GM18508 (cell line): ENCODE data around the gene C4A.
A peak's percentile ranks its signal among the peaks of the same experiment; 100 is the strongest.
"Not testable (repeated sequence)": the region's sequence is repeated elsewhere in the genome, so short reads cannot be mapped to it uniquely, and the experiment has no call there.

Experiments
- ATAC-seq: cut with Tn5 transposase; IDR thresholded peaks from one replicate; pipeline ENCODE4 v1.9.1; 2021; ENCODE audit warnings: moderate number of reproducible peaks; ENCODE audit not compliant: insufficient read depth, unreplicated experiment

C4A gene

DNA sequence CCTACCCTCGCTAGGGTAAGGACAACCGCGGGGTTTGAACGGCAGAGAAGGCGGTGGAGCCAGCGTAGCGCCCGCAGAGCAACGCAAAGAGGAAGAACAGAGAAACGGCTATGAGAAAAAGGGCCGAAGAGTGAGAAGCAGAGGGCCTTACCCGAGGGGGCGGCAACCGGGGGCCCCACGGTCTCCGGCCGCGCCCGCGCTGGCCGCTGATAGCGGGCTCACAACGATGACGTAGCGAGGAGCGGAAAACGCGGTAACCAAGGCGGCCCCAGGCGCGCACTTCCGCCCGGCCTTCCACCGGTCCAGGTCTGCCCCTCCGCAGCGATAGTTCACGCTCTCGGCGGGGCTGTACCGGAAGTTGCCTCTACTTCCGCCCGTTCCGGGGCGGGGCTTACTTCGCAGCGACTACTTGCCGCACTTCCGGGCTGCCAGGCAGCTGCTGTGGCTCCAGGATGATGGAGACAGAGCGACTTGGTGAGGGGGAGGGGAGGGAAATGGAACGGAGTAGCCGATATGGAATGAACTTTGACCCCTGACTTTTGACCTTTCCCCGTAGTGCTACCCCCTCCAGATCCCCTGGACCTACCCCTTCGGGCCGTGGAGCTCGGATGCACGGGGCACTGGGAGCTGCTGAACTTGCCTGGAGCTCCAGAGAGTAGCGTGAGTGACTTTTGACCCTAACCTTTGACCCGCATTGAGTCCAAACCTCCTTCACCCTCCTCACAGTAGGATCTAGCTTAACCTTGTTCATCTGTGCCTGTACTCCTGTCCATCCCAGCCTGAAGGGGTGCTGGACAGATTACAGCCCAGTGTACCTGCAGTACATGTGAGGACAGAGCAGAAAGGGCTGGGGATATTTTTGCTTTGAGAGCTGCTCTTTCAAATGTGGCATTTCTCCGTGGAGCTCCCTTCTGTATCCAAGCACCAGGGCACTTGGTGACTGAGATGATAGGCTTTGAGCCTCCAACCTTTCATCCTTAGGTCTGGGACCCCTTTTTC, 22.8 kb upstream of the C4A start, which contains the start of the genes NELFE and SKIC2:
Gene NELFE, minus strand, starts transcription at position 231 of the 999 bp plus-strand sequence. CDS start 525 bp downstream, outside the sequence.
Gene SKIC2, plus strand, starts transcription at position 435 of the 999 bp plus-strand sequence. Its CDS starts 18 bp downstream, at position 453.
- ATAC-seq: peak; percentile 83

DNA sequence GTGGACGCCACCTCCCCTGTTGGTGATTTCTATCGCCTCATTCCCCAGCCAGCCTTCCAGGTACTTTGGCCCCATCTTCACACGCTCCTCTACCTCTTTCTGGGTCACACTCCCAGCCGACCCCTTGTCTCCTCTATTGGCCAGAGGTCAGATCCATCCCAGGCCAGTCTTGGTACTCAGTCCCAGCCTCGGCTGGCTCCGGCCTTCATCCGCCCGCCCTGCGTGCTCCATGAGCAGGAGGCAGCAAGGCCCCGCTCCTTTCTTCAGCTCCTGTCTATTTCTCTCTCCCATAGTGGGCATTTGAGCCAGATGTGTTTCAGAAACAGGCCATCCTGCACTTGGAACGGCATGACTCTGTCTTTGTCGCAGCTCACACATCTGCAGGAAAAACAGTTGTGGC, 20.2 kb upstream of the C4A start:
- ATAC-seq: no peak

DNA sequence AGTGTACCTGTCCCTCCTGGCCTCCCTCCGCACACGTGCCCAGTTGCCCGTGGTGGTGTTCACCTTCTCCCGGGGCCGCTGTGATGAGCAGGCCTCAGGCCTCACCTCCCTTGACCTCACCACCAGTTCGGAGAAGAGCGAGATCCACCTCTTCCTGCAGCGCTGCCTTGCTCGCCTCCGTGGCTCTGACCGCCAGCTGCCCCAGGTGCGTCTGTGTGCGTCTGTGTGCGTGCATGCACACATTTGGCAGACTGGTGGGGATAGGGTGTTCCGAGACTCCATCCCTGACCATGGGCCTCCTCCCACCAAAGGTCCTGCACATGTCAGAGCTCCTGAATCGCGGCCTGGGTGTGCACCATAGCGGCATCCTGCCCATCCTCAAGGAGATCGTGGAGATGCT, 17.9 kb upstream of the C4A start:
- ATAC-seq: no peak

DNA sequence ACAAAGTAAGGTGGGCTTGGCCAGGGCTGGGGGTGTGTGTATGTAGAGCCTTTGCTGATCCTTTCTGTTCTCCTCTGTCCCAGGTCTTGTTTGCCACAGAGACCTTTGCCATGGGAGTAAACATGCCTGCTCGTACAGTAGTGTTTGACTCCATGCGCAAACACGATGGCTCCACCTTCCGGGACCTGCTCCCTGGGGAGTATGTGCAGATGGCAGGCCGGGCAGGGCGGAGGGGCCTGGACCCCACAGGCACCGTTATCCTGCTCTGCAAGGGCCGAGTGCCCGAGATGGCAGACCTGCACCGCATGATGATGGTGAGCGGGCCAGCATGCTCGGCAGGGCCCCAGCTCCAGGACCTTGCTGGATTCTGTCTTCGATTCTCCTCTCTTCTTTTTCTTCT, 16.2 kb upstream of the C4A start:
- ATAC-seq: no peak

DNA sequence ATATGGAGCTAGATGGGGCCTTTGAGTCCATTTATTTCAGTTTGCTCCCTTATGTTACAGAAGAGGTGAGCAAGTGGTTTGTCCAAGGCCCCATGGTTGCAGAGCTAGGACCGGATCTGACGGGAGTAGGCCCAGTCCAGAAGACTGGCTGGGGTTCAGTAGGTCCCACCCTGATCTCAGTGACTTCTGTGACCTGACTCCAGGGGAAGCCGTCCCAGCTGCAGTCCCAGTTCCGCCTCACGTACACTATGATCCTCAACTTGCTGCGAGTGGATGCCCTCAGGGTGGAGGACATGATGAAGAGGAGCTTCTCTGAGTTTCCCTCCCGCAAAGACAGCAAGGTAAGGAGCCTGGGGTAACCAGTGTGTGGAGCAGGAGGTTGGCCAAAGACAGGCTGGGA, 15.4 kb upstream of the C4A start:
- no peak for ATAC-seq

DNA sequence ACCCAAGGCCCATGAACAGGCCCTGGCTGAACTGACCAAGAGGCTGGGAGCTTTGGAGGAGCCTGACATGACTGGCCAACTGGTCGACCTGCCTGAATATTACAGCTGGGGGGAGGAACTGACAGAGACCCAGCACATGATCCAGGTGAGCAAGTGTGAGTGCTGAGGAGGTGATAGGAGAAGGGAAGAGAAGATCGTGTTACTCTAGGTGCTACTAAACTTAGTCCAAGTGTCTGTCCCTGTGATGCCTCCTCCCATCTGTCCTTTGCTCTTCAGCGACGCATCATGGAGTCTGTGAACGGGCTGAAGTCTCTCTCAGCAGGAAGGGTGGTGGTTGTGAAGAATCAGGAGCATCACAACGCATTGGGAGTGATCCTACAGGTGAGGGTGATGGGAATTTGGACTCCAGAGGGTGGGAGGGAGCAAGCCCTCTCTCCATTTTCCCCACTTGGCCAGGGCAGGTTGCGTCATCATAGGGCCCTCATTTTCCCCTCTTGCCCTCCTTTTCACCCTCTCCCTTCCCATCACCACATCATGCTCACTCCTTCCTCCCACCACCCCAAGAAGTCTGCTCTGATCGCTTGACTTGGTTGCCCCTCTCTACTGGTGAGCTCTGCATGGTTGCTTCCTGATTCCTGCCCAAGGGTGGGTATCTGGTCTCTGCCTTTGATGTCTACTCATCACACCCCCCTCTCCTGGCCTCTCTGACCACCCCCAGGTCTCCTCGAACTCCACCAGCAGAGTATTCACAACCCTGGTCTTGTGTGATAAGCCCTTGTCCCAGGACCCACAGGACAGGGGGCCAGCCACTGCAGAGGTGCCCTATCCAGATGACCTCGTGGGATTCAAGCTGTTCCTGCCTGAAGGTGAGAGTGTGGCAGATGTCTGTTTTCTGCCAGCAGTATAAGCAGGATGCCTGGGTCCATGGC, 14.6 kb upstream of the C4A start:
- no peak for ATAC-seq

DNA sequence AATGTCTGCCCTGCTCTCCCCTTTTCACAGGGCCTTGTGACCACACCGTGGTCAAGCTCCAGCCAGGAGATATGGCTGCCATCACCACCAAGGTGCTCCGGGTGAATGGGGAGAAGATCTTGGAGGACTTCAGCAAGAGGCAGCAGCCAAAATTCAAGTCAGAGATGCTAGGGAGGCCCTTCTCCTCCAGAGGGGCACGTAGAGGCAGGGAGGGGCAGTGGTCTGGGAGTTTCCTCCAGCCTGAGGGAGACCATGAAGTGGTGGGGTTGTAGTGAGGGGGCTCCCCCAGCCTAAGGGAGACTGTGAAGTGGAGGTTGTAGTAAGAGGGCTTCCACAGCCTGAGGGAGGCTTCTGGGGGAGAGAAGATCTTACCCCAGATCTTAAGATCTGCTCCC, 13.9 kb upstream of the C4A start:
- ATAC-seq: no peak

DNA sequence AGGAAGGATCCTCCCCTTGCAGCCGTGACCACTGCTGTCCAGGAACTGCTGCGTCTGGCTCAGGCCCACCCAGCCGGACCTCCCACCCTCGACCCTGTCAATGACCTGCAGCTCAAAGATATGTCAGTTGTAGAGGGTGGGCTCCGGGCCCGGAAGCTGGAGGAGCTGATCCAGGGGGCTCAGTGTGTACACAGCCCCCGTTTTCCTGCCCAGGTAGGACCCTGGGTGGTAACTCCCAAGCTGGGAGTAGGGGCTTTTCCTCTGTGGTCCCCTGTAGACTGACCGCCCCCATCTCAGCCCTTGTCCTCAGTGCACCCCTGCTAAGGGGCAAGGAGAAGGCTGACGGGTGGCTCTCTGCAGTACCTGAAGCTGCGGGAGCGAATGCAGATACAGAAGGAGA, 13.5 kb upstream of the C4A start:
- ATAC-seq: no peak

DNA sequence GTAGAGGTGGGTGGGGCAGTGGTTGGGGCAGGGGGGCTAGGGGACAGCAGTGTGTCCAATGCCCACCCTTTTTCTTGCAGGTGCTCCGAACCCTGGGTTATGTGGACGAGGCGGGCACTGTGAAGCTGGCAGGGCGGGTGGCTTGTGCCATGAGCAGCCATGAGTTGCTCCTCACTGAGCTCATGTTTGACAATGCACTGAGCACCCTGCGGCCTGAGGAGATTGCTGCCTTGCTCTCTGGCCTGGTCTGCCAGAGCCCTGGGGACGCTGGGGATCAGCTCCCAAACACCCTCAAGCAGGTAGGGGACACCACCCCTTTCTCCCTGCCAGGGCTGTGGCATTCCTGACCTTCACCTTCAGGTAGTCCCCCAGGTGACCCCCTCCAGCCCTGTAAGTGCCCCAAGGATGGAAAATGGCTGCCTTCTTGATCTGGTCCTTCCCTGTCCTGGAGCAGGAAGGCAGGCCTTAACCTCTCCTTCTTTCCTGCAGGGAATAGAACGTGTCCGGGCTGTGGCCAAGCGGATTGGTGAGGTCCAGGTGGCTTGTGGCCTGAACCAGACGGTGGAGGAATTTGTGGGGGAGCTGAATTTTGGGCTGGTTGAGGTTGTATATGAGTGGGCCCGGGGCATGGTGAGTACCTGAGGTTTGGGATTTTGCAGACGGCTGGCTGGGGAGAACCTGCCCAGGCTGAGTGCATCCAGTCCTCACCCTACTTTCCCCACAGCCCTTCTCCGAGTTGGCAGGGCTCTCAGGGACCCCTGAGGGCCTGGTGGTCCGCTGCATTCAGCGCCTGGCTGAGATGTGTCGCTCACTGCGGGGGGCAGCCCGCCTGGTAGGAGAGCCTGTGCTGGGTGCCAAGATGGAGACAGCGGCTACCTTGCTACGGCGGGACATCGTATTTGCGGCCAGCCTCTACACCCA, 12.8 kb upstream of the C4A start:
- ATAC-seq: no peak

DNA sequence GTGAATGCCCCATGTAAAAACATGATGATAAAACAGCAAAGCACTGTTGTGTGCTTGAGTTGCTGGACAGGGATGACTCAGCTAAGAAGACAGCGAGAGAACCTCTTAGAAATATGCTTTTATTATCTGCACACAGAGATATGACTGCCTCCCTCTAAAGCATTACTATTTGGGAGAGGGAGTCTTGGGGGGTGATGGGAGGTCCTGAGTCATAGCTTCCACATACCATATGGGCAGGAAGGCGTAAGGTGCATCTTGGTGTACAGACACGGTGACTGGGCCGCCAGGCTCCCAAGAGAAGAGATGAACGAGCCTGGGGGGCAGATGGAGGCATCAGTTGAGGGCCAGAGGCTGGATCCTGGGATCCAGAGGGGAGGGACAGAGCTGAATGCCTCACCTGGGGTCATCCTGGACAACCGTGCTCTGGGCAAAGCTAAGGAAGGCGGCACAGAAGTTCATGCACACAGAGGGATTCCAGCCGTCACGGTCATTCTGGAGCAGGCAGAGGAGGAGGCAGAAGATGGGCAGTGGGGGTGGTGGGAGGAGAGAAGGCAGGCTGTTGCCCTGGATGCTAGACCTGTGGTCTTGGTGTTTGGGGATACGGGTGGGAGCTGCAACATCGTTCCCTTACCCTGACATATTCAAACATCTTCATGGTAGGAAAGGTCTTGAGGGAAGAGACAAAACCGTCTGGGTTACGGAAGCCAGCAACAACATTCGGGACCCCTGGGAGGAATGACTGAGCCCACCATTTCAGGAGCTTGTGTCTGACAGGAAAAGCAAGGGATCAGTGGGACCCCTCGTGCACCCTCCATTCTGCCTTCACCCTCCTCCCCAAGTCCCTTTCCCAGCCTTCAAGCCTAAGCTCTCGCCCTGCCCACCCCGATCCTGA, 11.9 kb upstream of the C4A start:
- ATAC-seq: no peak

DNA sequence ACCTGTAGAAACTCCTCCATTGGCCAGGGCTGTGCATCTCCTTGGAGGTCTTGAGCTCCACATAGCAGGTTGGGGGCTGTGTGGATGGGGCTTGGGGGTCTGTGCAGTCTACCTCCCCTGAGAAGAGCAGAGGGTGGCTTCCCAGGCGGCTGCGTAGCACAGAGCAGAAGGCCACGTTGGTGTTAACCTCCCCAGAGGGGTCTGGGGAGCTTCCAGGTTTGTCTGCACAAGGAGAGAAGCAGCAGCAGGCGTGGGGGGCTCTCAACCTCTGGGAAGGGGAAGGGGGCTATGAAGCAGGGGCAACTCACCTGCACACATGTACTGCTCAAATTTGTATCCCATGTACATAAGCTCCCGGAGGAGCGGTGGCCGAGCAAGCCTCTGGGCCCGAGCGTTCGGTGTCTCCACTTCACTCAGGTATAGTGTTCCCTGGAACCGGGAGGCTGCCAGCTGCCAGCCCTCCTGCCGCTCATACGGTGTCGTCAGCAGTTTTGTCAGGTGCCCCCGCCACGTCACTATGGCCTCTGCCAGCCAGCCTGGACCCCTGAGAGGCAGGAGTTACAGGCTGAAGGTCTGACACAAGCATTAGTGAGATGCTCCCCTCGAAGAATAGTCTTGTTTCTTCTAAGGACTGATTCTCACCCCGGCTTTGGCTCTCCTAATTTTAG, 11.1 kb upstream of the C4A start:
- ATAC-seq: no peak

DNA sequence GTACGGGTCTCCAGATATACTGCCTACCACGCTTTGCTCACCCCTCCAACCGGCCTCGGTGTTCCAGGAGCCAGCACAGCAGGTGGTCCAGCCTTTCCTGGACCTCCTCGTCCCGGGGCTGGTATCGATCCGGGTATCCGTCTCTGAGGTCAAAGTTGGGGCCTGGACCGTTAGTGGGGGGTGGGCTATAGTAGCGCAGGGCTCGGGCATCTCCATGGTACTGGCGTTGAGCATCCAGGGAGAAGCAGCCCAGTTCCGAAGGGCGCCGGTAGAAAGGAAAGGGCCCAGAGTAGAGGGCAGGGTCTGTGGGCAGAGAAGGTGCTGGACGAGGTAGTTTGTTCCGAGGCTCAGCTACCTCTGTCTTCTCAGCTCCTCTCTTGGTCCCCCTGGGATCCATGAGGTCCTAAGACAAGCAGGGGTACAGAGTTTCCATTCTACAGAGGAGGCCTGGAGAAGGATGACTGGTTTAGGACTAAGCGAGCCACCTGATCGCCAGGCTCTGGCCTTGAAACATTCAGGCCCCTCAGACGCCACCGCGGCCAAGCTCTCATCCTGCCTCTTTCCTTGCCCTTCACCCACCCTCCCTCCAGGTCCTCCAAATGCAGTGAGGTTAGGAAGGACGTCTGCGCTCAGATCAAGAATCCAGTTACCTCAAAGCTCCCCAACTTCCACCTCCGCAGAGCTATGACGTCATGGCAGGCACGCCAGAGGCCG, 10.4 kb upstream of the C4A start:
- ATAC-seq: no peak

DNA sequence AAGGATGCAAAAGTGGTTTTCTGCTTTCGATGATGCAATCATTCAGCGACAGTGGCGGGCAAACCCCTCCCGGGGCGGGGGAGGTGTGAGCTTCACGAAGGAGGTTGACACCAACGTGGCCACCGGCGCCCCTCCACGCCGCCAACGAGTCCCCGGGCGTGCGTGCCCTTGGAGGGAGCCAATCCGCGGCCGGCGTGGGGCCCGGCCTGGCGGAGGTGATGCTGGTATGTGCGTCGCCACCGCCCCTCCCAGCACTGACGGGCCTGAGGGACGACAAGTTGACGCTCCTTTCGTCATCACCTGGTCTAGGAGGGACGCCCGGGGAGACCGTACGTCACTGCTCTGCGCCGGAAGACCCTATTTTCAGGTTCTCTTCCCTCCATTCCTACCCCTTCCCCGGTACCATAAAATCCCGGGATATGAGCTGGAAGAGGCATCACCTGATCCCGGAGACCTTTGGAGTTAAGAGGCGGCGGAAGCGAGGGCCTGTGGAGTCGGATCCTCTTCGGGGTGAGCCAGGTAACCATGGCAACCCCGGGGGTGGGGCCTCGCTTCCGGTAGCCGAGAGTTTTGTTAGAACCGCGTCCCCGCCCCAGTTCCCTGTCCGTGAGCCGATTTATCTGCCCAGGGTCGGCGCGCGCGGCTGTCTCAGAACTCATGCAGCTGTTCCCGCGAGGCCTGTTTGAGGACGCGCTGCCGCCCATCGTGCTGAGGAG, 9.7 kb upstream of the C4A start, which contains the start of gene DXO:
Gene DXO, minus strand, starts transcription at position 146 of the 716 bp plus-strand sequence. CDS start 463 bp downstream, outside the sequence.
- peak; percentile 71 for ATAC-seq

DNA sequence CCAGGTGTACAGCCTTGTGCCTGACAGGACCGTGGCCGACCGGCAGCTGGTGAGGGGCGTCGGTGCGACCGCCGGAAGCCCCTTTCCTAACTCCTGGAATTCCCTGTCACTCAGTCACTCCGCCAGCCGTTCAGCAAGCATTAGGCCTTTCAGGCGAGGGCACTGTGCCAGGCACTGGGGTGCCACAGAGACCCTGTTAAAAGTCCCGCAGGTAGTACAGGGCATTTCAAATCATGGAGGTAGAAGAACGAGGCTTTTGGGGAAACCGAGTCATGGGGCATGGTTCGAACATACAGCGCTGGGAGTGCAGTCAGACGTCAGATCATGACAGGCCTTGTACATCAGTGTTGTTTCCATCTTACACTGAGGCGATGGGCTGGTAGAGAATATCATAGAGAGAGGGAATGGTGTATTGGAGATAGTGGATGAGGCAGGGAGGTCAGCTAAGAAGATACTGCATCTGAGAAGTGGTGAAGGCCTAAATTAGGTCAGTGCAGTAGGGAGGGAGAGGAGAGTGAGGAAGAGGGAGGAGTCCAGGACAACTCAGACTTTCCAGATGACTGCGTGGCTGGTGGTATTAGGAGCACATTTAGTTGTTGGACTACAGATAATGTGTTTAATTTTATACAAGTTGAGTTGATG, 9.0 kb upstream of the C4A start:
- no peak for ATAC-seq

DNA sequence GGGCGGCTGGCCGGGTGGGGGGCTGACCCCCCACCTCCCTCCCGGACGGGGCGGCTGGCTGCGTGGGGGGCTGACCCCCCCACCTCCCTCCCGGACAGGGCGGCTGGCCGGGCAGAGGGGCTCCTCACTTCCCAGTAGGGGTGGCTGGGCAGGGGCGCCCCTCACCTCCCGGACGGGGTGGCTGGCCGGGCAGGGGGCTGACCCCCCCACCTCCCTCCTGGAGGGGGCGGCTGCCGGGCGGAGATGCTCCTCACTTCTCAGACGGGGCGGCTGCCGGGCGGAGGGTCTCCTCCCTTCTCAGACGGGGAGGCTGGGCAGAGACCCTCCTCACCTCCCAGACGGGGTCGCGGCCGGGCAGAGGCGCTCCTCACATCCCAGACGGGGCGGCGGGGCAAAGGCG, 5.8 kb upstream of the C4A start:
- ATAC-seq: not testable (repeated sequence)

DNA sequence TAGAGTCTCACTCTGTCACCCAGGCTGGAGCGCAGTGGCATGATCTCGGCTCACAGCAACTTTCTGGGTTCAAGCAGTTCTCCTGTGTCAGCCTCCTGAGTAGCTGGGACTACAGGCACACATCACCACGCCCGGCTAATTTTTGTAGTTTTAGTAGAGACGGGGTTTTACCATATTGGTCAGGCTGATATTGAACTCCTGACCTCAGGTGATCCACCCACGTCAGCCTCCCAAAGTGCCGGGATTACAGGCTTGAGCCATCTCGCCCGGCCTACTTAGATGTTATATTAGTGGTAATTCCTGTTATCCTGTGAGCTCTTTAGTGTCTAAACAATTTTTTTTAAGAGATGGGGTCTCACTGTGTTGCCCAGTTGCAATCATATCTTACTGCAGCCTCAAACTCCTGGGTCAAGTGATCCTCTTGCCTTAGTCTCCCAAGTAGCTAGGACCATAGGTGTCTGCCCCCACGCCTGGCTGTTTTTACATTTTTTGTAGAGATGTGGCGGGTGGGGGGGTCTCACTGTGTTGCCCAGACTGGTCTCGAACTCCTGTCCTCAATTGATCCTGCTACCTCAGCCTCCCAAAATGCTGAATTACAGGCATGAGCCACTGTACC, 3.9 kb upstream of the C4A start:
- ATAC-seq: no peak
